Gastrocnemius medialis (tissue), 4 donors: Measurements from ENCODE around the gene VOPP1.

Source experiments
- POLR2A ChIP-seq, 2 donors: fragments of 450-650 bp; IDR thresholded peaks; one replicate each; pipeline ENCODE4 v1.6.1; 2017; ENCODE audit warnings: antibody characterized with exemption in 2 of 2, mild to moderate bottlenecking in 2 of 2, moderate library complexity in 2 of 2
- TF ChIP-seq, protein P1 (sequence below), 5 experiments: fragments of 450-650 bp in 3 of 5; fragments of 200-600 bp in 2 of 5; sonication (generic) in 2 of 5; IDR thresholded peaks in 4 of 5; conservative IDR thresholded peaks in 1 of 5; 1 replicate in 4 of 5; 2 replicates in 1 of 5; pipeline ENCODE4 v1.5.1; 2016 to 2019; ENCODE audit warnings: antibody characterized with exemption in 5 of 5, mild to moderate bottlenecking in 3 of 5, moderate library complexity in 3 of 5

DNA sequence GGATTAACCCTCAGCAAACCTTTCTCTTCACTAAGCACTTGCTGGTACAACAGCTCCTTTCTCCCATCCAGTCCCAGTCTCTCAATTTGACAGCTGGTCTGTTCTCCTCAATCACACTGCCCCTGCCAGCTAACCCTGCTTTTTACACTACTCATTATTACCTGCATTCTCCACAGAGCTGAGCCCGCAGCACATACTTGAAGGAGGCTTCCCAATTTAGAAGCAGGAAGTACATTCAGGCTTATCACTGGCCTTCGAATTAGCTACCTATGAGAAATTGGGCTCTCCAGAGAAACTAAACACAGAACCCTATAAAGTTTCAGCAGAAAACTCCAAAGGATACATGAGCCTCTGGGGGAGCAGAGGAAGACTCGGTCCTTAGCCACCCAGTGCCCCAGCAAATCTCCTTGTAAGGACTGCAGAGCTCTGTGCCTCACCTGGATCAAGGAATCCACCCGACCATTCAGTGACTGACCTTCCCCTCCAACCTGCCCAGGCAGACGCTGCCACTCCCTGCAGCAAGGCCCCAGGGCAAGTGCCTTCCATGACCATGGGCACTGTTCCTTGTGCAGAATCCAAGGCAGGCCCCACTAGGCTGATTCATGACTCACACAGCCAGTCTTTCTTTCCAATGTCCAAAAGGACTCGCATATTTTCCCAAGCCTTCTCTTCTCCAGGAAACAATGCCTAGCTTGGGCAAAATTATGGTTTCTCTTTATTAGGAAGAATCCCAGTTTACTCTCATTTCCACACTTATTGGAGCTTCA lies 68.0 kb downstream of the VOPP1 start:
- TF ChIP-seq, protein P1, sequence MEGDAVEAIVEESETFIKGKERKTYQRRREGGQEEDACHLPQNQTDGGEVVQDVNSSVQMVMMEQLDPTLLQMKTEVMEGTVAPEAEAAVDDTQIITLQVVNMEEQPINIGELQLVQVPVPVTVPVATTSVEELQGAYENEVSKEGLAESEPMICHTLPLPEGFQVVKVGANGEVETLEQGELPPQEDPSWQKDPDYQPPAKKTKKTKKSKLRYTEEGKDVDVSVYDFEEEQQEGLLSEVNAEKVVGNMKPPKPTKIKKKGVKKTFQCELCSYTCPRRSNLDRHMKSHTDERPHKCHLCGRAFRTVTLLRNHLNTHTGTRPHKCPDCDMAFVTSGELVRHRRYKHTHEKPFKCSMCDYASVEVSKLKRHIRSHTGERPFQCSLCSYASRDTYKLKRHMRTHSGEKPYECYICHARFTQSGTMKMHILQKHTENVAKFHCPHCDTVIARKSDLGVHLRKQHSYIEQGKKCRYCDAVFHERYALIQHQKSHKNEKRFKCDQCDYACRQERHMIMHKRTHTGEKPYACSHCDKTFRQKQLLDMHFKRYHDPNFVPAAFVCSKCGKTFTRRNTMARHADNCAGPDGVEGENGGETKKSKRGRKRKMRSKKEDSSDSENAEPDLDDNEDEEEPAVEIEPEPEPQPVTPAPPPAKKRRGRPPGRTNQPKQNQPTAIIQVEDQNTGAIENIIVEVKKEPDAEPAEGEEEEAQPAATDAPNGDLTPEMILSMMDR (IDR thresholded peaks at IDR 0.05 in 4 of 5, conservative IDR thresholded peaks at IDR 0.05 in 1 of 5): no peak
- no peak for TF ChIP-seq POLR2A (IDR thresholded peaks at IDR 0.05)
